Stimulated activated CD8-positive, alpha-beta memory T cell treated with anti-CD3 and anti-CD28 coated beads, Interleukin-7, amount 100 ng/mL, for 24 hours (primary cell): ENCODE measurements around the gene CWC27.
"Not testable (repeated sequence)": the region's sequence is repeated elsewhere in the genome, so short reads cannot be mapped to it uniquely, and the experiment has no call there.

ENCODE experiments used
- DNase-seq: peaks from one replicate; pipeline ENCODE4 v3.0.0-alpha.2; 2020; ENCODE audit warnings: low read depth

The CWC27 gene

GRCh38 chr5:64925123-64925522 lies 156.4 kb downstream of the CWC27 start:
- no peak for DNase-seq

GRCh38 chr5:64929833-64930232 lies 161.1 kb downstream of the CWC27 start:
- DNase-seq: no peak

DNA sequence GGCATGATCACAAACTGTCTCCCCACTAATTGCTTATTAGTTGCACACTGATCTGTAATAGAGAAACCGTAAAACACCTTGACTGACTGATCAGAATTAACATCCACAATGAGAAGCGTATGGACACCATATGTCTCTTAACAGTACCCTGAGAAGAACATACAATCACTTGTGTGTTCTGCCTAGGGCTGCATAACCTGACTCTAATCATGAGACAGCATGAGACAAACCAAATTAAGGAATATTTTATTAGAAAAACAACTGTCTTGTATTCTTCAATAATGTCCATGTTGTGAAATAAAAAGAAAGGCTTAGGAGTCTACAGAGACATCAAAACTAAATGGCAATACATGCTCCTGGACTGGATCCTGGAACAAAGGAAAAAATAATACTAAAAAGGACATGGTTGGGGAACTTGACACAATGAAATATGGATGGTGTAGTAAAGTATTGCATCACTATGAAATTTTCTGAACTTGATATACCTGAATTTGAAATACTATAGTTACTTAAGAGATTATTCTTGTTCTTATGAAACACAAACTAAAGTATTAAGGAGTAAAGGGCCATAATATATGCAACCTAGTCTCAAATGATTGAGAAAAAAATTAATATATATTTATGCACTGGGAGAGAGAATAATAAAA lies 162.1 kb downstream of the CWC27 start:
- DNase-seq: no peak

DNA sequence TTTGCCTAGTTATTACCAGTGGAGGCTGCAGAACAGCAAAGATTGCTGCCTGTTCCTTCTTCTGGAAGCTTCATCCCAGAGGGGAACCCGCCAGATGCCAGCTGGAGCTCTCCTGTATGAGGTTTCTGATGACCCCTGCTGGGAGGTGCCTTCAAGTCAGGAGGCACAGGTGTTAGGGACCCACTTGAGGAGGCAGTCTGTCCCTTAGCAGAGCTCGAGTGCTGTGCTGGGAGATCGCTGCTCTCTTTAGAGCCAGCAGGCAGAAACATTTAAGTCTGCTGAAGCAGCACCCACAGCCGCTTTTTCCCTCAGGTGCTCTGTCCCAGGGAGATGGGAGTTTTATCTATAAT lies 170.7 kb downstream of the CWC27 start:
- DNase-seq: not testable (repeated sequence)

- no peak for DNase-seq
These were observed 171.2 kb downstream of the CWC27 start for GRCh38 chr5:64939772-64940510.

DNA sequence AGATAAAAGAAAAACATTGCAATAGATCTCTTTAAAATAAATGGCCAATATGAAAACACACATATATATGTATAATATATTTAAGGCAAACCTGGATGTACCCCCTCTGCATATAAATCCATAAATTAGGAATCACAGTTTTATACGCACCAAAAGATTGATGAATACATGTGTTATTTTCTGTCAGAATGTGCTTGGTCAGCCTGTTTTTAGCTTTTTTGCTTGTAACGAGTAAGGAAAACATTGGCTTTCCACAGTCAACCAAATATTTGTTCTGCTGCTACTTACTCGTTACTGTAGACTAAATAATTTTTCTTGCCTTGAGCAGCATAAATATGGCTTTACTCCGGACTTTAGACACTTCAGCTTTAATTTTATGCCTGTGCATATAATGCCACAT lies 173.7 kb downstream of the CWC27 start:
- DNase-seq: no peak

- no peak for DNase-seq
These were observed 176.1 kb downstream of the CWC27 start for GRCh38 chr5:64944868-64945267.

- no peak for DNase-seq
These were observed 178.3 kb downstream of the CWC27 start for GRCh38 chr5:64947031-64947430.

GRCh38 chr5:64947801-64948200 lies 179.1 kb downstream of the CWC27 start:
- DNase-seq: no peak

- DNase-seq: no peak
These were observed 180.6 kb downstream of the CWC27 start for GRCh38 chr5:64949331-64949730.

- DNase-seq: no peak
These were observed 184.4 kb downstream of the CWC27 start for GRCh38 chr5:64952951-64953673.

DNA sequence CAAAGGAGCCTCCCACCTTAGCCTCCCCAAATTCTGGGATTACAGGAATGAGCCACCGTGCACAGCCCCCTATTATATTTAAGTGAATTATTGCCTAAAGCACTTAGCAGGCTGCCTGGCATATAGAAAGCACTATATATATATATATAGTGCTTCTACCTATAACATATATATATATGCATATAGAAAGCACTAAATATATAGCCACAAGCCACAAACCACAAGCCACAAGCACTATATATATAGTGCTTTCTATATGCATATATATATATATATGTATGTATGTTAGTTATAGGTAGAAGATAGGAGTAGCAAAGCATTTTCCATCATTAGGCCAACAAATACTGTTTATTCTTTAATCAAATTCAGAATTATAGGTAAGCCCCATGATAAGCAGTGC lies 185.8 kb downstream of the CWC27 start:
- DNase-seq: no peak

GRCh38 chr5:64958757-64959391 lies 190.1 kb downstream of the CWC27 start:
- DNase-seq: no peak

DNA sequence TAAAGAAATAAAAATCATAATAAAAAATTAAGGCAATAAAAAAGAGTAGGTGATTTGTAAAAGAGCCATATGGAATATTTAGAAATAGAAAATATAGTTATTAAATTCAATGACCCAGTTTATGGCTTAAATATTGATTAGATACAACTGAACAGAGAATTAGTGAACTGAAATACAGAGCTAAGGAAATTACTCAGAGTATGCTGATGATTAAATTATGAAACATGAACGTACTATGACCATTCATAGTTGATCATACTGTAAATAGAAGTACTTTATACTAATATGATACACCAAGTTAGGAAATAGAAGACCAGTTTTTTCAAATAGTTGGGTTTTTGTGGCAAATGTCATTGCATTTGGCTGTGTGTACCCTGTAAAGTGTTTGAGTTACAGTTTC lies 194.5 kb downstream of the CWC27 start:
- no peak for DNase-seq

DNA sequence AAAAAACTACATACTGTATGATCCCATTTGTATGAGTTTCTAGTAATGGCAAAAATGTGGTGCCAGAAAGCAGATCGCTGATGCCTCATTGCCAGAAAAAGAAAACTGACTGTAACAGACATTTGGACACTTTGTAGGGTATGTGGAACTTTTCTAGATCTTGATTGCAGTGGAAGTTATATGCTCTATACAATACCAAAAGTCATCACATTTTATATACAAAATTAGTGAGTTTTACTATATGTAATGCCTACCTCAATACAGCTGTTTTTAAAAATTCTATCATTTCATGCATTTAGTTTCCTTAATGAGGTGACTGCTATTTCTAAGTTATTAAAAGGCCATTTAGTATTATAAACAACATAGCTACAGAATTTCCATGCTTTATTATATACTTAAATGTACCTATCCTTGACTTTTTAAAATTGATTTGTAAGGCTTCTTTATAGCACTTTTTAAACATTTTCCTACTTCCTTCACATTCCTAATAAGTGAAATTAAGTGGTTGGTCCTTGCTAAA lies 199.9 kb downstream of the CWC27 start:
- DNase-seq: no peak

- no peak for DNase-seq
These were observed 200.8 kb downstream of the CWC27 start for GRCh38 chr5:64969578-64969977.

- no peak for DNase-seq
These were observed 202.8 kb downstream of the CWC27 start for GRCh38 chr5:64971513-64971912.

- no peak for DNase-seq
These were observed 203.3 kb downstream of the CWC27 start for GRCh38 chr5:64971990-64972389.

DNA sequence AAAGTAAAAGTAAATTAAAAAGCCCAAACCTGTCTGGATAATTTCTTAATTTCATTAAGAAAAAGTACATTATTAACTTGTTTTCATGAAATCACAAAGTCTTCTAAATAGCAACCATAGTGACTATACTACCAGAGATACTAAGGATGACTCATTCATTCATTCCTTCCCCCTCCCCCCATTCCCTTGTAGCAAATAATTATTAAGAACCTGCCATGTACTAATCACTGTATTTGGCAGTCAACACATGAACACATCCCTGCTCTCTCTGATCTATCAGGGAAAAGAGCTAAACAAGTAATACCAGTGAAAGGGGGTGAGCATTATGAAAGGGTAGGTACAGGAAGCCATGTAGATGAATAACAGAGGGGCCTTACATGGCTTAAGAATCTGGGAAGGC lies 203.9 kb downstream of the CWC27 start:
- no peak for DNase-seq

DNA sequence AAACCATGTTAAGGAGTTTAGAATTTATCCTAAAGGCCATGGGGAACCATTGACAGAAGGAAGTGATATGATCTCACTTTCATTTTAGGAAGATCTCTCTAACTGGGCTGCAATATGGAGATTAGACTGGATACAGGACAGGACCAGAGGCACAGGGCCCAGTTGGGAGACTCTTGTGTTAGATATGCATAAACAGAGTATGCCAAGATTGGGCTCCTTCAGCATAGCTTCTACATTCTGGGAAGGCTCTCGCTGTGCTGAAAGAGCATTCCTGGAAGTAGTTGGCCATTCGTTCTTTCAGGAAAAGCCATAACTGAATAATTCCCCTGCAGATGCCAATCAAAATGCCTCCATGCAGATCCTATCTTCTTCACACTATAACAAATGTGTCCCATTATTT lies 204.5 kb downstream of the CWC27 start:
- DNase-seq: no peak

GRCh38 chr5:64977779-64978178 lies 209.0 kb downstream of the CWC27 start:
- no peak for DNase-seq

- DNase-seq: no peak
These were observed 209.8 kb downstream of the CWC27 start for GRCh38 chr5:64978546-64978945.

DNA sequence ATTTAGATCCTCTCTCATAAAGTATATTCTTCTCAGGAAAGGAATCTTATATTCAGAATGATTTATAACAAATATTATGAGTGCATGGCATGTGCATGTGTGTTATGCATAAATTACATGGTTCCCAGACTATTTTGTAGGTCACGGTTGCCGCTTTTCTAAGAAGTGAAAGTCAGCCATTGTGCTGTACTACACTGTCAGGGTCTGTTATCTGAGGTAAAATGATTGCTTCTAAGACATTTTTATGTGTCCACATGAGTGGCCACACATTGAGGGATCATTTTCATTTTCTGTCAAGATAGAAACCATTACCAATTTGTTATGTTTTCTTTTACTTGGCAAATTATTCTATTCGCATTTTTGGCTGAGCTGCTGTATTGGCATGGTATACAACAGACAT lies 210.8 kb downstream of the CWC27 start:
- DNase-seq: no peak
